Measurements from ENCODE around the gene RER1. TPM values are rescaled to one million over a fixed set of nuclear protein-coding genes. Genes with fewer than 3 reads are reported as not detected.

RER1 gene
- total RNA-seq, 2 donors from 2014 or later = 38.8 to 47.2 TPM

GRCh38 chr1:2448098-2448445, 56.4 kb downstream of the RER1 start:
- peaks cover under 1 to 9% of the 10 kb centered on the region in 2 donors for H3K27me3 ChIP-seq

GRCh38 chr1:2449636-2450454, 58.2 kb downstream of the RER1 start:
- H3K27ac ChIP-seq = no peak overlapping the region
- H3K4me3 ChIP-seq = no peak overlapping the region
- no peaks in the 10 kb centered on the region for H3K36me3 ChIP-seq
- no peaks in the 10 kb centered on the region for H3K9me3 ChIP-seq
- no peak for TF ChIP-seq CTCF (IDR thresholded peaks at IDR 0.05)
- H3K27me3 ChIP-seq = peaks cover 0 to 9% of the 10 kb centered on the region in 2 donors
- no peak for DNase-seq (ENCODE audit: low spot score)
- H3K4me1 ChIP-seq = no peaks in the 10 kb centered on the region

More at GRCh38 chr1:2448098-2448445, 56.4 kb downstream of the RER1 start:
- H3K4me1 ChIP-seq = no peaks in the 10 kb centered on the region
- TF ChIP-seq CTCF (IDR thresholded peaks at IDR 0.05) = no peak
- no peaks in the 10 kb centered on the region for H3K9me3 ChIP-seq
- H3K27ac ChIP-seq = no peak overlapping the region
- H3K36me3 ChIP-seq = no peaks in the 10 kb centered on the region
- no peak overlapping the region for H3K4me3 ChIP-seq
- DNase-seq (ENCODE audit: low spot score) = no peak

GRCh38 chr1:2451741-2452140, 60.1 kb downstream of the RER1 start:
- H3K36me3 ChIP-seq = no peaks in the 10 kb centered on the region
- no peak for TF ChIP-seq CTCF (IDR thresholded peaks at IDR 0.05)
- H3K9me3 ChIP-seq = no peaks in the 10 kb centered on the region
- no peak overlapping the region for H3K27ac ChIP-seq
- DNase-seq (ENCODE audit: low spot score) = no peak
- H3K4me1 ChIP-seq = no peaks in the 10 kb centered on the region
- H3K27me3 ChIP-seq = peaks cover 0 to 9% of the 10 kb centered on the region in 2 donors
- H3K4me3 ChIP-seq = no peak overlapping the region

- no peaks in the 10 kb centered on the region for H3K36me3 ChIP-seq
- TF ChIP-seq CTCF (IDR thresholded peaks at IDR 0.05) = no peak
- no peaks in the 10 kb centered on the region for H3K9me3 ChIP-seq
- H3K4me1 ChIP-seq = no peaks in the 10 kb centered on the region
- H3K4me3 ChIP-seq = no peak overlapping the region
- no peak for DNase-seq (ENCODE audit: low spot score)
- peaks cover 0 to 9% of the 10 kb centered on the region in 2 donors for H3K27me3 ChIP-seq
- H3K27ac ChIP-seq = no peak overlapping the region
Observed at GRCh38 chr1:2452201-2452931, 60.7 kb downstream of the RER1 start.

GRCh38 chr1:2452932-2453315, 61.3 kb downstream of the RER1 start:
- Histone ChIP-seq H3K36me3 (no peaks in the 10 kb centered on the region), H3K4me3 (no peak overlapping the region), H3K27me3 (peaks cover 0 to 9% of the 10 kb centered on the region in 2 donors), H3K27ac (no peak overlapping the region), H3K9me3 (no peaks in the 10 kb centered on the region), H3K4me1 (no peaks in the 10 kb centered on the region)
- no peak for TF ChIP-seq CTCF (IDR thresholded peaks at IDR 0.05)
- DNase-seq (ENCODE audit: low spot score) = no peak
